Measurements from ENCODE around the gene NRXN3.

DNA sequence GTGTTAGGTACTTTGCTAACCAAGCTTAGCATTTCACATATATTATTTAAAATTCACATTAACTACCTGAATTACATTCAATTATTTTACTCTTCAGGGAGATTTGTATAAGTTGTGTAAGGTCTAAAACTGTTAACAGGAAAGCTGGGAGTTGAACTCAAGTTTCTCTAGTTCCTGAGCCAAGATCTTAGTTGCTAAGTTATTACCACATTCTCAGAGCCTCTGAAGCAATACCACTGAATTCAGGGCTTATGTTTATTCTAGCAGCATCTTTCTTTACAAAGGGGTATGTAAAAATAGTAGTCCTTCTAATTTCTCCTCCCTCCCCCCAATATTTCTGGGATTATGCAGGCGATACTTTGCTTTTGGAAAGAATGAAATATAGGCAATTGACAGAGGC, 1254.3 kb downstream of the NRXN3 start:
- TF ChIP-seq GATA2 (CRISPR knock-in tag; IDR thresholded peaks at IDR 0.05), result no peak
- TF ChIP-seq, protein P1, sequence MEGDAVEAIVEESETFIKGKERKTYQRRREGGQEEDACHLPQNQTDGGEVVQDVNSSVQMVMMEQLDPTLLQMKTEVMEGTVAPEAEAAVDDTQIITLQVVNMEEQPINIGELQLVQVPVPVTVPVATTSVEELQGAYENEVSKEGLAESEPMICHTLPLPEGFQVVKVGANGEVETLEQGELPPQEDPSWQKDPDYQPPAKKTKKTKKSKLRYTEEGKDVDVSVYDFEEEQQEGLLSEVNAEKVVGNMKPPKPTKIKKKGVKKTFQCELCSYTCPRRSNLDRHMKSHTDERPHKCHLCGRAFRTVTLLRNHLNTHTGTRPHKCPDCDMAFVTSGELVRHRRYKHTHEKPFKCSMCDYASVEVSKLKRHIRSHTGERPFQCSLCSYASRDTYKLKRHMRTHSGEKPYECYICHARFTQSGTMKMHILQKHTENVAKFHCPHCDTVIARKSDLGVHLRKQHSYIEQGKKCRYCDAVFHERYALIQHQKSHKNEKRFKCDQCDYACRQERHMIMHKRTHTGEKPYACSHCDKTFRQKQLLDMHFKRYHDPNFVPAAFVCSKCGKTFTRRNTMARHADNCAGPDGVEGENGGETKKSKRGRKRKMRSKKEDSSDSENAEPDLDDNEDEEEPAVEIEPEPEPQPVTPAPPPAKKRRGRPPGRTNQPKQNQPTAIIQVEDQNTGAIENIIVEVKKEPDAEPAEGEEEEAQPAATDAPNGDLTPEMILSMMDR (IDR thresholded peaks at IDR 0.05), result no peak
- TF ChIP-seq POLR2AphosphoS5 (IDR thresholded peaks at IDR 0.05; ENCODE audit: low read depth, low read length), result no peak
- no peak for TF ChIP-seq RAD21 (IDR thresholded peaks at IDR 0.05; ENCODE audit: low read length)
- TF ChIP-seq NRF1 (IDR thresholded peaks at IDR 0.05; ENCODE audit: low read depth, low read length), result no peak
- TF ChIP-seq, protein P2, sequence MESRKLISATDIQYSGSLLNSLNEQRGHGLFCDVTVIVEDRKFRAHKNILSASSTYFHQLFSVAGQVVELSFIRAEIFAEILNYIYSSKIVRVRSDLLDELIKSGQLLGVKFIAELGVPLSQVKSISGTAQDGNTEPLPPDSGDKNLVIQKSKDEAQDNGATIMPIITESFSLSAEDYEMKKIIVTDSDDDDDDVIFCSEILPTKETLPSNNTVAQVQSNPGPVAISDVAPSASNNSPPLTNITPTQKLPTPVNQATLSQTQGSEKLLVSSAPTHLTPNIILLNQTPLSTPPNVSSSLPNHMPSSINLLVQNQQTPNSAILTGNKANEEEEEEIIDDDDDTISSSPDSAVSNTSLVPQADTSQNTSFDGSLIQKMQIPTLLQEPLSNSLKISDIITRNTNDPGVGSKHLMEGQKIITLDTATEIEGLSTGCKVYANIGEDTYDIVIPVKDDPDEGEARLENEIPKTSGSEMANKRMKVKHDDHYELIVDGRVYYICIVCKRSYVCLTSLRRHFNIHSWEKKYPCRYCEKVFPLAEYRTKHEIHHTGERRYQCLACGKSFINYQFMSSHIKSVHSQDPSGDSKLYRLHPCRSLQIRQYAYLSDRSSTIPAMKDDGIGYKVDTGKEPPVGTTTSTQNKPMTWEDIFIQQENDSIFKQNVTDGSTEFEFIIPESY (IDR thresholded peaks at IDR 0.05; ENCODE audit: borderline replicate concordance, low read depth), result no peak
- TF ChIP-seq EZH2phosphoT487 (IDR thresholded peaks at IDR 0.05; ENCODE audit: borderline replicate concordance, low read depth), result no peak

Measured in SK-N-SH (cell line).